Neuron (in vitro differentiated cells): ENCODE data around the gene PAFAH1B2.

Source experiments
- H2AFZ ChIP-seq: one replicate; pipeline ENCODE4 v1.6.1; 2013; ENCODE audit warnings: low read depth, mild to moderate bottlenecking, inconsistent platforms, low read length, moderate library complexity
- H3K27me3 ChIP-seq: one replicate; pipeline ENCODE4 v1.6.1; 2013; ENCODE audit warnings: low read length; ENCODE audit not compliant: insufficient read depth
- H3K36me3 ChIP-seq: one replicate; pipeline ENCODE4 v1.6.1; 2013; ENCODE audit warnings: low read length; ENCODE audit not compliant: insufficient read depth
- H3K4me1 ChIP-seq: one replicate; pipeline ENCODE4 v1.6.1; 2013; ENCODE audit warnings: low read length; ENCODE audit not compliant: insufficient read depth
- H3K4me3 ChIP-seq: 2 replicates; pipeline ENCODE4 v1.5.1; 2013; ENCODE audit warnings: mild to moderate bottlenecking, low read length, moderate library complexity
- H3K9me3 ChIP-seq: one replicate; pipeline ENCODE4 v1.6.1; 2013; ENCODE audit warnings: low read length

PAFAH1B2 gene

DNA sequence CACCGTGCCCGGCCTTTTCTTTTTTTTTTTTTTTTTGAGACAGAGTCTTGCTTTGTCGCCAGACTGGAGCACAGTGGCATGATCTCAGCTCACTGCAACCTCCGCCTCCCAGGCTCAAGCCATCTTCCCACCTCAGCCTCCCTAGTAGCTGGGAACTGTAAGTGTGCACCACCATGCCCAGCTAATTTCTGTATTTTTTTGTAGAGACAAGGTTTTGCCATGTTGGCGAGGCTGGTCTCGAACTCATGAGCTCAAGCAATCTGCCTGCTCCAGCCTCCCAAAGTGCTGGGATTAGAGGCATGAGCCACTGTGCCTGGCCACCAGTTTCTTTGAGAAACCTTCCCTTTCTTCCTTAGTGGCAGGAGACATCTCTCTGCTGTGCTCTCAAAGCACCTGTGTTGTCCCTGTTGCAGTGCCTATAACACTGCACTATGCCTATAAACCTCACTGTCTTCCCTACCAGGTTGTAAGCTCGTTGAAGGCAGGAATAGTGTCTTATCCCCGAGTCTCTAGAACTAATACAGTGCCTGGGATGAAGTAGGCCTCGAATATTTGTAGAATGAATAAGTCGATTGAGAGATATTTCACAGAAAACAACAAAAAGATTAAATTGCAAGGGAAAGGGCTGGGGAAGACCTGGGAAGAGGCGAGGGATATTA, 68.7 kb downstream of the PAFAH1B2 start:
- H3K27me3 ChIP-seq: no peaks in the 10 kb centered on the region
- no peaks in the 10 kb centered on the region for H3K9me3 ChIP-seq
- no peak overlapping the region for H3K4me3 ChIP-seq

DNA sequence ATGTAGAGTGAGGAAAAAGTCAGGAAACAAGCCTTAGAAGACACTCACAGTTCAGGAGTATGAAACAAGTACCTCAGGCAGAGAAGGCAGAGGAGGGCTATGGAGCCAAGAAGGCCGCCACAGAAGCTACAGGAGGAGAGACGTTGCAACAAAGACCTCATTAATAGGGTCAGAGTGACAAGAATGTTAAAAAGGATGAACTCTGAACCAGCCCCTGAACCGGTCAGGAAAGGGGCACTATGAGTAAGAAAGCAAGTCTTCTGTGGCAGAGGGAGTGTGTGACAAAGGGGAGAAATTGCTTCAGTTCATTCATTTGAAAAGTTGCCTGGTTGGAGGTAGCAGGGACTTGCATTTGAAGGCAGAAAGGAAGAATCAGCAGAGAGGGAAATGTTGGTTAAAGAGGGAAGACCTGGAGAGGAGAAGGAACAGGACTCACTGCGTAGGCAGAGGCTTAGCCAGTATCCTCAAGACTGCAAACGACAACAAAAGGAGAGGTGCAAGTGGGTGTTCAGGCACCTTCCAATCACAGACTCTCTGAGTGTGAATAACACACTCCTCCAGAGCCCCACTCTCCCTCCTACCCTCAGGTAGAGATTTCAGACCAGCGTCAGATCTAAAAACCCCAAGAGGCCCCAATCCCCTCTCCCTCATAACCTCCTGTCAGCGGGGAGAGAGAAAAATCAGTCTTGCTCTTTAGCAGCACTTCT, 70.5 kb downstream of the PAFAH1B2 start:
- H2AFZ ChIP-seq: no peak overlapping the region
- peaks cover 28% of the 10 kb centered on the region for H3K36me3 ChIP-seq
- H3K4me3 ChIP-seq: no peak overlapping the region
- H3K4me1 ChIP-seq: peaks cover 10% of the 10 kb centered on the region
- no peaks in the 10 kb centered on the region for H3K9me3 ChIP-seq
- no peaks in the 10 kb centered on the region for H3K27me3 ChIP-seq

More for the DNA sequence above, 68.7 kb downstream of the PAFAH1B2 start:
- Histone ChIP-seq H2AFZ (no peak overlapping the region), H3K36me3 (peaks cover 12% of the 10 kb centered on the region), H3K4me1 (peaks cover 10% of the 10 kb centered on the region)

DNA sequence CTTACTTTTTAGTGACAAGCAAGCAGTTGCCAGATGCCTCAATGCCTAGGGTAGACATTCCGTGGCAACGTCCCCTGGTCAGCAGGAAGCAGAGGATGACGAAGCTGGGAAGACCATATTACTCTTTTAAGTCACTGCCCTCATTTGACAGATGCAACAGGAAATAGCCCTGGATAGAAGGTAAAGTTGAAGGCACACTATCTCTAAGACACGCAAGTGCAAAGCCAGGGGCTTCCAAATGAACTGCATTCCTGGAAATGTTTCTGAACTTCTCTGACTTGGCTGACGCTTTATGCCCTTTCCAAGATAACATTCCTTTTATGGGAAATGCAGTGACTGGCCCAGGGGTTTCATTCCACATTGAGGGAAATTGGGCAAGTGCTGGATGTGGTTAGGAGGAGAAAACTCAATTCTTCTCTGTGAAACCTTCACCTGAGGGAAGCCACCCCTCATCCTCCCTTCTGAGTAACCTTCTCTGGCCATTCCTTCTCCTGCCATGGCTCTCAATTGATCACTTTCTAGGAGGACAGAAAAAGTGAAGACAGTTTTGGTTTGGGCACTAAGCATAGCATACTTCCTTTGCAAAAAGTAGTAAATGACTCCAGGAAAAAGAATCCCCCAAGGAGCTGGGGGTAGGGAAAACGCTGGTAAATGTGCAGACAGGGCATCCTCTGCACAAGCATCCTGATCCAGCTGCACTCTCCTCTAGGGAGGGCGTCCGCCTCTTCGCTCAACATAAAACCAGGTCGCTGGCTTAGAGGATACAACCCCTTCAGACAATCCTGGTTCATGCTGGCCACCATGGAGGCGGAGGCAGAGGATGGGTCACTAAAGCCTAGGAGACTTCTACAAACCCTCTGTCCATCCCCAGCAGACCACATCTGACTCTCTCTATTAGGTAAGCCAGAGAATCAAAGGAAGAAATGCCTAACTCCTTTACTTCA, 73.3 kb downstream of the PAFAH1B2 start:
- peaks cover 10% of the 10 kb centered on the region for H3K4me1 ChIP-seq
- no peak overlapping the region for H2AFZ ChIP-seq
- H3K36me3 ChIP-seq: peaks cover 46% of the 10 kb centered on the region
- H3K27me3 ChIP-seq: no peaks in the 10 kb centered on the region
- no peak overlapping the region for H3K4me3 ChIP-seq
- no peaks in the 10 kb centered on the region for H3K9me3 ChIP-seq

DNA sequence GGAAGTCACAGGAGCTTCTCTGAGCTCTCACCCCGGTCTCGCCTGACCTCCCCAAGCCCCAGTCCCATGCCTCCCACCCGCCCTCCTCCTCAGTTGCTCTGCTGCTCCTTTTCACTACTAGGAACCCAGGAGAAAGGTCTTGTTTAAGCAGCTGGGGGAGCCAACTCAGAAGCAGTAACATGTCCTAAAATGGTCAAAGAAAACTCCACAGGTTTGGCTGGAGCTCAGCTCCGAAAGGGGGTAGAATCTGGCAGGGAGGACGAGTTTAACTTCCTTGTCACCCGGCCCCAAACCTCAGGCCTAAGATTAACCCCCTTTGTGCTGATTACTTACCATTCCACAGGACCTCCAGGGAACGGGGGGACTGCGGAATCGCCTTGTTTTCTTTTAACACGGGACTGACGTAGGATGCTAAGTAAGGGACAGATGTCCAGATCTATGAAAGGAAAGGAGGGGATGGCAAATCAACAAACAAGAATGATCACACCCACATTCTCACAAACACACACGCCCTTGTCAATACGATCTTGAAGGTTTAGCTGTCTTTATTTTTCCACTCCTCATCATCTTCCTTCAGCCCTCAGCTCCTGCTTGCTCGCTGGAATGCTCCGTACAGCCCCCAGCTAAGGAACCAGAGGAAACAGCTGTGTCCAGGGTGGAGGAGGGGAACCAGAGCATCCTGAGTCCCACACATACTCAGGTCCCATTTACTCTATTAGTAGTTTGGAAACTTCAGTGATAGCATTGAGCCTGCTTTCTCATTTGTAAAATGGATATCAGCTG, 74.2 kb downstream of the PAFAH1B2 start:
- Histone ChIP-seq H3K4me1 (peaks cover 10% of the 10 kb centered on the region), H2AFZ (no peak overlapping the region), H3K36me3 (peaks cover 47% of the 10 kb centered on the region), H3K9me3 (no peaks in the 10 kb centered on the region), H3K4me3 (no peak overlapping the region), H3K27me3 (no peaks in the 10 kb centered on the region)

DNA sequence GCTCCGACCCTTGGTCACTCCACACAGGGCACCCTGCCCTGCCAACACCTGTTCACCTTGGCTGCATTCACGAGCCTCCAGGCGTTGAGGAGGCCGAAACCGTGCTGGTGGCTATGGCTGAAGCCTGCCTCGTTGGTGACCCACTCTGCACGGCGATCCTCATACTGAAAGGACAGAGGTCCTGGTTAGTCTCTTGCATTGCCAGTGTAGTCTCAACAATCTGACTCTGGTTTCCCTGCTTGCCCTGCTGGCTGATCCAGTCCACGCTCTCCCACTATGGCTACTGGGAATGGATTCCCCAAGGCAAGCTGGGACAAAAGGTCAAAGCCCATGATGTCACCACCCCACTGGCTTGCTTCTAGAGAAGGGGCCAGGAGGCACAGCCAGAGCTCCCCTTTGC, 74.9 kb downstream of the PAFAH1B2 start:
- no peak overlapping the region for H3K4me3 ChIP-seq
- no peaks in the 10 kb centered on the region for H3K27me3 ChIP-seq
- H3K36me3 ChIP-seq: peaks cover 52% of the 10 kb centered on the region
- H3K4me1 ChIP-seq: peaks cover 10% of the 10 kb centered on the region
- H2AFZ ChIP-seq: no peak overlapping the region
- no peaks in the 10 kb centered on the region for H3K9me3 ChIP-seq

DNA sequence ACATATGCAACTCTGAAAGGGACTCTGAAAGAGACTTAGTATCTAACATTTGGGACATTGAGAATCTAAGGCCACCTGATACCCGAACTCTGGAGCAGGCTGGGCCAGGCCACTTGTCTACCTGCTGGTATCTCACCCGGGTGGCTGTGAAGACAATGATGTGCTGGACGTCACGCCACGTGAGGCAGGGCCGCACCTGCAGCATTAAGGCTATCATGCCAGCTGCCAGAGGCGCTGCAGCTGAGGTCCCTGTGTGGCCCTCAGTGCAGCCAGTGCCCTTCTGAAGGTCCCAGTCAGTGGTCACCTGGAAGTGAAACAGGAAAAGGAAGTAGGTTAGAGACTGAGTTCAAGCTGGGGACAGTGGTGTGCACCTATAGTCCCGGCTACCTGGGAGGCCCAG, 75.4 kb downstream of the PAFAH1B2 start:
- Histone ChIP-seq H3K4me1 (peaks cover 6% of the 10 kb centered on the region), H3K27me3 (no peaks in the 10 kb centered on the region), H3K36me3 (peaks cover 55% of the 10 kb centered on the region), H3K4me3 (no peak overlapping the region), H3K9me3 (no peaks in the 10 kb centered on the region), H2AFZ (no peak overlapping the region)

DNA sequence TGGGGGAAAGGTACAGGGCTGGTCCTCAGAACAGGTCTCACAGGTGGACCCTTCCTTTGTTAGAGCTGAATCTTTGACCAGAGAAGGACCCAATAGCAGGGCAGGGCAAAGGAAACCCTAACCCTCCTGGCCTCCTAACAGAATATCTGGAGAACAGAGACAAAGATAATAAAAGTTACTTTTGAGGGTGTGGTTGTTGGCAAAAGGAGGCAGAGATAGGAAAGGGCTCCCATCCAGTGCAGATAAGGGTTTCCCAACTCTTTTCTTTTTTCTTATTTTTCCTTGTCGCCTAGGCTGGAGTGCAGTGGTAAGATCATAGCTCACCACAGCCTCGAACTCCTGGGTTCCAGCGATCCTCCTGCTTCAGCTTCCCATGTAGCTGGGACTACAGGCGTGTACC, 75.9 kb downstream of the PAFAH1B2 start:
- Histone ChIP-seq H3K9me3 (no peaks in the 10 kb centered on the region), H3K36me3 (peaks cover 56% of the 10 kb centered on the region), H3K4me1 (peaks cover under 1% of the 10 kb centered on the region), H3K27me3 (no peaks in the 10 kb centered on the region), H2AFZ (no peak overlapping the region), H3K4me3 (no peak overlapping the region)

DNA sequence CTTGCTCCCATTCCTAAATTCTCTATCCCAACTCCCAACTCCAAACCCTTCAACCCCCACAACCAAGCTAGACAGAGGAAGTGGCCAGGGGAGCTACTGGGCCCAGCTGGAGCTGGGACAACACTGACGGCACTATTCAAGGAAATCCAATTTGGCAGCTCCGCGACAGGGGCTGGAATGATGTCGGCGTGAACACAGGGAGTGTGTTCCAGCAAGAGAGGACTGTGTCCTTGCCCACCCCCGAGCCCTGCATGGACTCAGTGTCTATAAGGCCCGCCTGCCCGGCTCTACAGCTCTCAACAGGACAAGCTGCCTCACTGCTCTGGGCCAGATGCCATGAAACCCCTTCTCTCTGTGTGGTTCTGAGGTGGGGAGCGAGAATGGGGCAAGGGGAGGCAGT, 76.5 kb downstream of the PAFAH1B2 start:
- Histone ChIP-seq H3K9me3 (no peaks in the 10 kb centered on the region), H3K36me3 (peaks cover 59% of the 10 kb centered on the region), H3K27me3 (no peaks in the 10 kb centered on the region), H3K4me3 (no peak overlapping the region), H2AFZ (no peak overlapping the region), H3K4me1 (no peaks in the 10 kb centered on the region)

DNA sequence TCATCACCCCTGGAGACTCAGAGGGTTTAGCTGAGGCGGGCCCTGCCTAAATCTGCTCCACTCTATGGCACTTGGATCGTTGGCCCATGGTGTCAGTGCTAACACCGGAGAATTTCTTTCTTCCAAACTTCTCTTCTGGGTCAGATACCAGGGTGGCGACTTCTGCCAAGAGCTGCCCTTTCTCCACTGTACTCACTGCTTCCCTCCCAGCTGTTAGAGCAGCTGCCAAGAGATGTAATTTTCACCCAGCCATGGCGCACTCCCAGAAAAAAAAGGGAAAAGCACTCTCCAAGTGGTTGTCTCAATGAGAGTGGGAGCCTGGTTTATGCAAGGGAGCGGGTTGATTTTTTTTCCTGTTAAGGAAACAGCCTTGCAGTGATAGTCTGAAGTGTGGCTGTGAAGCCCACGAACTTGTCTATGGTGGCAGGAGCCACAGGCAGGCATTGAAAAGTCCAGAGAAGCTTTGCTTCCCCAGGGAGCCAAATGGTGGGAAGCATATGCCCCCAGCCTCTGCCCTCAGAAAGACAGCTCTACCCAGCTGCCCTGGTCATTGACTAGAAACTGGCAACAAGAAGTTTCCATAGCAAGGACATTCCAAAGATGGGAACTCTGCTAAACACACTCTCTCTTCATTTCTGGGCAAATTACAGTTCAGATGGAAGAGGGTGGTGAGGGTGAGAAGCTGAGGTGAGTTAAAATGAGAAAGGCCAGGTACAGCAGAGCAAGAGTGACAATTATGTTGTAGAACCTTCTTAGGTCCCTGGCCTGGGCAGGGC, 77.1 kb downstream of the PAFAH1B2 start:
- H3K4me1 ChIP-seq: no peaks in the 10 kb centered on the region
- no peak overlapping the region for H2AFZ ChIP-seq
- H3K27me3 ChIP-seq: no peaks in the 10 kb centered on the region
- no peaks in the 10 kb centered on the region for H3K9me3 ChIP-seq
- H3K4me3 ChIP-seq: no peak overlapping the region
- H3K36me3 ChIP-seq: peaks cover 62% of the 10 kb centered on the region

DNA sequence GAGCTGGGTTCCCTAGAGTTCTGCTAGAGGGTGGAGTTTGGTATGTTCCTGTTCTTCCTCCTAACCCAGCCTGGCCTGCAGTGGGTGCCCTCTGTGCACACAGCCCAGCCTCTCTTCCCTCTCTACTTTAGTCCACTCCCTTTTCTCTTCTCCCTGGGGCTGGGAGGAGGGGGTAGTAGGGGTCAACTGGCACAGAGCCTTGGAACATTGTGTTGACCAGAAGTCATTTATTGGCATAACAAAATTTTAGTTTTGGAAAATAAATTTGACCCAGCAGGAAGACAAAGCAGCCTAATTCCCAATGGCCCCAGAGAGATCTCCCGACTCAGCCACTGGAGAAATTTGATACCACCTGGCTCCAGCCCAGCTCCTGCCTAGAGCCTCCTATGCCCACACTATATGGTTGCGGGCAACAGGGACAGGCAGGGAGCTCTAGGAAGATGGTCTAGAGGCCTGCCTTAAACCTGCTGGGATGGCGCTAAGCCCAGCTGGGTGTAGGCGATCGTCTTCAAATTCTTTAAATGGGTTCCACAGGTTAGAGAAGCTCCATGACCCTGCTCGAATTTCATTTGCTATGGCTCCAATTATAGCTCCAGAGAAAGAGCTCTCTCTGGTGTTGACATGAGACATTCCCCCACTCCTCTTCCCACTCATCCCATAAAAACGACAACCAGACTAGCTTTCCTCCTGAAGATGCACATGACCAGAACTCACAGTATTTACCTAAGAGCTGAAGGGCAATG, 77.9 kb downstream of the PAFAH1B2 start:
- H3K4me3 ChIP-seq: no peak overlapping the region
- H3K4me1 ChIP-seq: no peaks in the 10 kb centered on the region
- no peaks in the 10 kb centered on the region for H3K27me3 ChIP-seq
- peaks cover 64% of the 10 kb centered on the region for H3K36me3 ChIP-seq
- H3K9me3 ChIP-seq: no peaks in the 10 kb centered on the region
- H2AFZ ChIP-seq: no peak overlapping the region

DNA sequence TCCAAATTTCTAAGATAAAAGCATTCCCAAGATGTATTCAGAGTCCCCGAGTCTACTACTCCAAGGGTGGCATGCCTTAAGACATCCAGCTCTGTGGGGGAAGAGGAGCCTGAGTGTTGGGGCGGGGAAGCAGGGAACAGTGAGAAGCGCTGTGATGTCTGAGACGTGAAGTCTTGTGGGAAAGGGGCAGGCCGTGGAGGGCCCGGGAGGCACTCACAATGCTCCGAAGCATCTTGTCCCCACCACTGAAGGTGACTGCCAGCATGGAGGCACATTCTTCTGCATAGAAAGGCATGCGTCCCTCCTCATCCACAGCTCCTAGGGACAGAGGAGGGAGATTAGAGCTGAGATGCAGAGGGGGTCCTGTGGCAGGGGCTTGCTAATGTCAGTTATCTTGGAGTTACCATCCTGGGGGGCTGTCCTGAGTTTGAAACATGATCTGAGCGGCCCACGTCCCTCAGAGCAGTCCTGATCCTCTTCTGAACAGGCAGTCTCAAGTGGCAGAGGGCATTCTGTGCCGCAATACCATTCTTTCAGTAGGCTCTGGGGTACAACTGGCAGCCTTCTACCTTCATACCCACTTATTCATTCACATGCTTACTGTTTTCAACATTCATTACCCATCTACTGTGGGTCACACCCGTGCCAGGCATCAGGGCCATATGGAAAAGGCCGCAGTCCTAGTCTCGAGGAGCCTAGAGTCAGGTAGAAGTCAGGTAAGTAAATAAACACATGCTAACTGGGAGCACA, 79.1 kb downstream of the PAFAH1B2 start:
- Histone ChIP-seq H3K4me1 (no peaks in the 10 kb centered on the region), H2AFZ (no peak overlapping the region), H3K36me3 (peaks cover 63% of the 10 kb centered on the region)

More for the DNA sequence above, 79.1 kb downstream of the PAFAH1B2 start:
- Histone ChIP-seq H3K4me3 (no peak overlapping the region), H3K27me3 (no peaks in the 10 kb centered on the region), H3K9me3 (no peaks in the 10 kb centered on the region)
